OCI-LY3 (cell line): ENCODE measurements around the gene TANGO2.

Experiments
- CTCF ChIP-seq: fragments of 200-600, 300-600 bp; sonication (generic); IDR thresholded peaks from 2 replicates; pipeline ENCODE4 v1.5.1; 2014; ENCODE audit warnings: antibody characterized with exemption, low read length, low read depth
- EZH2phosphoT487 ChIP-seq: fragments of 200-600 bp; shearing (Covaris generic); IDR thresholded peaks from 2 replicates; pipeline ENCODE4 v1.6.1; 2018; ENCODE audit warnings: antibody characterized with exemption, mixed run types, low read depth

GRCh38 chr22:20080776-20081654 is 60.1 kb downstream of the TANGO2 start:
- TF ChIP-seq CTCF (no peak), EZH2phosphoT487 (no peak)
